ENCODE results near the gene PIEZO2. TPM values are rescaled to one million over a fixed set of nuclear protein-coding genes. Genes with fewer than 3 reads are reported as not detected.

PIEZO2 gene
- total RNA-seq, 1 experiment from 2014 or later: 10.7 TPM

DNA sequence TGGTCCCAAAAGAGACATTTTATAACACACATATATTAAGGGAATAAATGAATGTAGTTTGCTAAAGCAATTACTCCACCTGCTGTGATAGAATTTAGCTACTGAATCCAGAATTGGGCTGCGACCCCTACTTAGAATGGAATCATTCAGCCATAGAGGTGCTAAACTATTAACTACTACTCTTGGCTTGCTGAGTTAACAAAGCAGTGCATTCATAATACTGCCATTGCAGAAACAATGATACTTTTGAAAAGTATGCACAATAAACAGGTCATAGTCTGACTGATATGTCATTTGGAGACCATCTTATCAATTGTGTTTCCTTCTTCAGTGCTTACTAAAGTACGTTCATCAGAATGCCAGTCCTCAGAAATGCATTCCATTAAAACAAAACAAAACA lies 273.6 kb downstream of the PIEZO2 start:
- Mint-ChIP-seq H3K4me3 (no peak overlapping the region), H3K9me3 (peaks cover 6% of the 10 kb centered on the region), H3K4me1 (peaks cover 5% of the 10 kb centered on the region), H3K27me3 (ENCODE audit: low read depth) (no peaks in the 10 kb centered on the region), H3K36me3 (no peaks in the 10 kb centered on the region), H3K27ac (no peak overlapping the region)
- DNase-seq (ENCODE audit: low spot score): no peak
- no peak for TF ChIP-seq TCF7 (CRISPR knock-in tag; IDR thresholded peaks at IDR 0.05; ENCODE audit: low read depth)
- TF ChIP-seq IRF2 (CRISPR knock-in tag; IDR thresholded peaks at IDR 0.05; ENCODE audit: borderline replicate concordance, low read depth): no peak
- TF ChIP-seq EMX1 (CRISPR knock-in tag; IDR thresholded peaks at IDR 0.05): no peak
- no peak for TF ChIP-seq ZNF396 (CRISPR knock-in tag; IDR thresholded peaks at IDR 0.05; ENCODE audit: borderline replicate concordance)
- TF ChIP-seq GRHL2 (CRISPR knock-in tag; IDR thresholded peaks at IDR 0.05; ENCODE audit: insufficient replicate concordance, severe bottlenecking): no peak
- no peak for TF ChIP-seq PRRX2 (CRISPR knock-in tag; IDR thresholded peaks at IDR 0.05)
- TF ChIP-seq MYBL2 (CRISPR knock-in tag; IDR thresholded peaks at IDR 0.05): no peak
- TF ChIP-seq CBFB (CRISPR knock-in tag; IDR thresholded peaks at IDR 0.05; ENCODE audit: low read depth): no peak
- TF ChIP-seq, protein P1, sequence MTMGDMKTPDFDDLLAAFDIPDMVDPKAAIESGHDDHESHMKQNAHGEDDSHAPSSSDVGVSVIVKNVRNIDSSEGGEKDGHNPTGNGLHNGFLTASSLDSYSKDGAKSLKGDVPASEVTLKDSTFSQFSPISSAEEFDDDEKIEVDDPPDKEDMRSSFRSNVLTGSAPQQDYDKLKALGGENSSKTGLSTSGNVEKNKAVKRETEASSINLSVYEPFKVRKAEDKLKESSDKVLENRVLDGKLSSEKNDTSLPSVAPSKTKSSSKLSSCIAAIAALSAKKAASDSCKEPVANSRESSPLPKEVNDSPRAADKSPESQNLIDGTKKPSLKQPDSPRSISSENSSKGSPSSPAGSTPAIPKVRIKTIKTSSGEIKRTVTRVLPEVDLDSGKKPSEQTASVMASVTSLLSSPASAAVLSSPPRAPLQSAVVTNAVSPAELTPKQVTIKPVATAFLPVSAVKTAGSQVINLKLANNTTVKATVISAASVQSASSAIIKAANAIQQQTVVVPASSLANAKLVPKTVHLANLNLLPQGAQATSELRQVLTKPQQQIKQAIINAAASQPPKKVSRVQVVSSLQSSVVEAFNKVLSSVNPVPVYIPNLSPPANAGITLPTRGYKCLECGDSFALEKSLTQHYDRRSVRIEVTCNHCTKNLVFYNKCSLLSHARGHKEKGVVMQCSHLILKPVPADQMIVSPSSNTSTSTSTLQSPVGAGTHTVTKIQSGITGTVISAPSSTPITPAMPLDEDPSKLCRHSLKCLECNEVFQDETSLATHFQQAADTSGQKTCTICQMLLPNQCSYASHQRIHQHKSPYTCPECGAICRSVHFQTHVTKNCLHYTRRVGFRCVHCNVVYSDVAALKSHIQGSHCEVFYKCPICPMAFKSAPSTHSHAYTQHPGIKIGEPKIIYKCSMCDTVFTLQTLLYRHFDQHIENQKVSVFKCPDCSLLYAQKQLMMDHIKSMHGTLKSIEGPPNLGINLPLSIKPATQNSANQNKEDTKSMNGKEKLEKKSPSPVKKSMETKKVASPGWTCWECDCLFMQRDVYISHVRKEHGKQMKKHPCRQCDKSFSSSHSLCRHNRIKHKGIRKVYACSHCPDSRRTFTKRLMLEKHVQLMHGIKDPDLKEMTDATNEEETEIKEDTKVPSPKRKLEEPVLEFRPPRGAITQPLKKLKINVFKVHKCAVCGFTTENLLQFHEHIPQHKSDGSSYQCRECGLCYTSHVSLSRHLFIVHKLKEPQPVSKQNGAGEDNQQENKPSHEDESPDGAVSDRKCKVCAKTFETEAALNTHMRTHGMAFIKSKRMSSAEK (CRISPR knock-in tag; IDR thresholded peaks at IDR 0.05; ENCODE audit: borderline replicate concordance): no peak
- no peak for TF ChIP-seq GTF2I (CRISPR knock-in tag; conservative IDR thresholded peaks at IDR 0.05)
- no peak for TF ChIP-seq SP1 (CRISPR knock-in tag; conservative IDR thresholded peaks at IDR 0.05)
- no peak for TF ChIP-seq NFATC4 (CRISPR knock-in tag; IDR thresholded peaks at IDR 0.05)
- TF ChIP-seq, protein P2, sequence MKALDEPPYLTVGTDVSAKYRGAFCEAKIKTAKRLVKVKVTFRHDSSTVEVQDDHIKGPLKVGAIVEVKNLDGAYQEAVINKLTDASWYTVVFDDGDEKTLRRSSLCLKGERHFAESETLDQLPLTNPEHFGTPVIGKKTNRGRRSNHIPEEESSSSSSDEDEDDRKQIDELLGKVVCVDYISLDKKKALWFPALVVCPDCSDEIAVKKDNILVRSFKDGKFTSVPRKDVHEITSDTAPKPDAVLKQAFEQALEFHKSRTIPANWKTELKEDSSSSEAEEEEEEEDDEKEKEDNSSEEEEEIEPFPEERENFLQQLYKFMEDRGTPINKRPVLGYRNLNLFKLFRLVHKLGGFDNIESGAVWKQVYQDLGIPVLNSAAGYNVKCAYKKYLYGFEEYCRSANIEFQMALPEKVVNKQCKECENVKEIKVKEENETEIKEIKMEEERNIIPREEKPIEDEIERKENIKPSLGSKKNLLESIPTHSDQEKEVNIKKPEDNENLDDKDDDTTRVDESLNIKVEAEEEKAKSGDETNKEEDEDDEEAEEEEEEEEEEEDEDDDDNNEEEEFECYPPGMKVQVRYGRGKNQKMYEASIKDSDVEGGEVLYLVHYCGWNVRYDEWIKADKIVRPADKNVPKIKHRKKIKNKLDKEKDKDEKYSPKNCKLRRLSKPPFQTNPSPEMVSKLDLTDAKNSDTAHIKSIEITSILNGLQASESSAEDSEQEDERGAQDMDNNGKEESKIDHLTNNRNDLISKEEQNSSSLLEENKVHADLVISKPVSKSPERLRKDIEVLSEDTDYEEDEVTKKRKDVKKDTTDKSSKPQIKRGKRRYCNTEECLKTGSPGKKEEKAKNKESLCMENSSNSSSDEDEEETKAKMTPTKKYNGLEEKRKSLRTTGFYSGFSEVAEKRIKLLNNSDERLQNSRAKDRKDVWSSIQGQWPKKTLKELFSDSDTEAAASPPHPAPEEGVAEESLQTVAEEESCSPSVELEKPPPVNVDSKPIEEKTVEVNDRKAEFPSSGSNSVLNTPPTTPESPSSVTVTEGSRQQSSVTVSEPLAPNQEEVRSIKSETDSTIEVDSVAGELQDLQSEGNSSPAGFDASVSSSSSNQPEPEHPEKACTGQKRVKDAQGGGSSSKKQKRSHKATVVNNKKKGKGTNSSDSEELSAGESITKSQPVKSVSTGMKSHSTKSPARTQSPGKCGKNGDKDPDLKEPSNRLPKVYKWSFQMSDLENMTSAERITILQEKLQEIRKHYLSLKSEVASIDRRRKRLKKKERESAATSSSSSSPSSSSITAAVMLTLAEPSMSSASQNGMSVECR (CRISPR knock-in tag; IDR thresholded peaks at IDR 0.05; ENCODE audit: borderline replicate concordance): no peak
- TF ChIP-seq OVOL2 (CRISPR knock-in tag; IDR thresholded peaks at IDR 0.05; ENCODE audit: borderline replicate concordance): no peak
- TF ChIP-seq, protein P3, sequence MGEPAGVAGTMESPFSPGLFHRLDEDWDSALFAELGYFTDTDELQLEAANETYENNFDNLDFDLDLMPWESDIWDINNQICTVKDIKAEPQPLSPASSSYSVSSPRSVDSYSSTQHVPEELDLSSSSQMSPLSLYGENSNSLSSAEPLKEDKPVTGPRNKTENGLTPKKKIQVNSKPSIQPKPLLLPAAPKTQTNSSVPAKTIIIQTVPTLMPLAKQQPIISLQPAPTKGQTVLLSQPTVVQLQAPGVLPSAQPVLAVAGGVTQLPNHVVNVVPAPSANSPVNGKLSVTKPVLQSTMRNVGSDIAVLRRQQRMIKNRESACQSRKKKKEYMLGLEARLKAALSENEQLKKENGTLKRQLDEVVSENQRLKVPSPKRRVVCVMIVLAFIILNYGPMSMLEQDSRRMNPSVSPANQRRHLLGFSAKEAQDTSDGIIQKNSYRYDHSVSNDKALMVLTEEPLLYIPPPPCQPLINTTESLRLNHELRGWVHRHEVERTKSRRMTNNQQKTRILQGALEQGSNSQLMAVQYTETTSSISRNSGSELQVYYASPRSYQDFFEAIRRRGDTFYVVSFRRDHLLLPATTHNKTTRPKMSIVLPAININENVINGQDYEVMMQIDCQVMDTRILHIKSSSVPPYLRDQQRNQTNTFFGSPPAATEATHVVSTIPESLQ (CRISPR knock-in tag; IDR thresholded peaks at IDR 0.05): no peak
- TF ChIP-seq ZNF416 (CRISPR knock-in tag; IDR thresholded peaks at IDR 0.05): no peak
- no peak for TF ChIP-seq ZNF423 (CRISPR knock-in tag; IDR thresholded peaks at IDR 0.05)
- TF ChIP-seq, protein P4, sequence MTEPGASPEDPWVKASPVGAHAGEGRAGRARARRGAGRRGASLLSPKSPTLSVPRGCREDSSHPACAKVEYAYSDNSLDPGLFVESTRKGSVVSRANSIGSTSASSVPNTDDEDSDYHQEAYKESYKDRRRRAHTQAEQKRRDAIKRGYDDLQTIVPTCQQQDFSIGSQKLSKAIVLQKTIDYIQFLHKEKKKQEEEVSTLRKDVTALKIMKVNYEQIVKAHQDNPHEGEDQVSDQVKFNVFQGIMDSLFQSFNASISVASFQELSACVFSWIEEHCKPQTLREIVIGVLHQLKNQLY (CRISPR knock-in tag; IDR thresholded peaks at IDR 0.05): no peak
- no peak for TF ChIP-seq ZNF232 (CRISPR knock-in tag; IDR thresholded peaks at IDR 0.05)
- no peak for TF ChIP-seq FOXP1 (CRISPR knock-in tag; IDR thresholded peaks at IDR 0.05; ENCODE audit: borderline replicate concordance)
- ATAC-seq: no peak
- ChIA-PET POLR2A (no interaction called here), CTCF (no interaction called here)
